Body of pancreas (tissue), 4 donors: Measurements from ENCODE around the gene ADAMTSL5. TPM values are rescaled to one million over a fixed set of nuclear protein-coding genes. Genes with fewer than 3 reads are reported as not detected.
A peak's percentile ranks its signal among the peaks of the same experiment; 100 is the strongest.

ENCODE experiments used
- ATAC-seq: fragments of 150-250 bp; one replicate; pipeline ENCODE4 v1.9.1; 2016
- DNase-seq, 4 donors: peaks; one replicate each; pipeline ENCODE4 v3.0.0-alpha.2; 2019
- H3K27ac ChIP-seq, 4 donors: fragments of 200-600 bp; sonication (generic); 1 replicate in 3 of 4; 2 replicates in 1 of 4; pipeline versions ENCODE4 v1.5.1 to v1.6.1; 2016 to 2019; ENCODE audit warnings: mild to moderate bottlenecking in 1 of 4, mixed read lengths in 1 of 4, moderate library complexity in 1 of 4
- H3K27me3 ChIP-seq, 2 donors: fragments of 200-600 bp; sonication (generic); one replicate each; pipeline ENCODE4 v1.6.0; 2016; ENCODE audit warnings: mild to moderate bottlenecking in 1 of 2
- H3K36me3 ChIP-seq, 2 donors: fragments of 200-600 bp; sonication (generic); replicated peaks in 1 of 2; 2 replicates each; pipeline ENCODE4 v1.5.1; 2016; ENCODE audit warnings: low read depth in 2 of 2; ENCODE audit not compliant: insufficient read depth in 1 of 2
- H3K4me1 ChIP-seq: fragments of 200-600 bp; sonication (generic); one replicate; pipeline ENCODE4 v1.6.0; 2016
- H3K4me3 ChIP-seq, 2 donors: fragments of 200-600 bp; sonication (generic); 1 replicate in 1 of 2; 2 replicates in 1 of 2; pipeline ENCODE4 v1.5.1; 2016 to 2019
- H3K9me3 ChIP-seq, 3 donors: fragments of 200-600 bp; sonication (generic); 1 replicate in 2 of 3; 2 replicates in 1 of 3; pipeline ENCODE4 v1.5.1; 2016
- CTCF ChIP-seq, 7 experiments: fragments of 450-650 bp in 4 of 7; fragments of 200-600 bp in 3 of 7; sonication (generic) in 3 of 7; IDR thresholded peaks; one replicate each; pipeline ENCODE4 v1.5.1; 2016 to 2019; ENCODE audit warnings: antibody characterized with exemption in 7 of 7
- POLR2A ChIP-seq, 3 donors: fragments of 450-650 bp; IDR thresholded peaks; one replicate each; pipeline ENCODE4 v1.6.1; 2016; ENCODE audit warnings: antibody characterized with exemption in 3 of 3, mild to moderate bottlenecking in 2 of 3
- WGBS, 2 donors: methylation state at CpG; one replicate each; pipeline ENCODE4 v1.1.5; 2017; 5-methylcytosine and 5-hydroxymethylcytosine counted together
- intact Hi-C: fragments of 100-400 bp; cut with DNase I; formaldehyde crosslinking; loops from one replicate; pipeline ENCODE4 v1.15.1; 2023
- total RNA-seq, 2 donors: library from RNA; depleted of rRNA; stranded (reverse); fragments of >200 nt; gene quantifications; one replicate each; pipeline ENCODE4 v1.1.0, GENCODE V29; 2016

The ADAMTSL5 gene
- total RNA-seq, 2 donors from 2014 or later = 1.3 TPM; not detected in 1

- DNase-seq (no peak), ATAC-seq (no peak)
- H3K36me3 ChIP-seq = no peaks in the 10 kb centered on the region
- TF ChIP-seq POLR2A (IDR thresholded peaks at IDR 0.05) (no peak), CTCF (IDR thresholded peaks at IDR 0.05) (no peak)
- H3K27me3 ChIP-seq = peaks cover 0 to 41% of the 10 kb centered on the region in 2 donors
- peaks cover 43% of the 10 kb centered on the region for H3K4me1 ChIP-seq
- WGBS, 2 donors = 9 to 46% methylated on average over 11 to 48 of the region's 48 CpGs
- intact Hi-C loops = no loop called here
- no peak overlapping the region for H3K4me3 ChIP-seq
- no peak overlapping the region for H3K27ac ChIP-seq
- no peaks in the 10 kb centered on the region for H3K9me3 ChIP-seq
Measured at GRCh38 chr19:1457031-1457739, 55.6 kb downstream of the ADAMTSL5 start.

DNA sequence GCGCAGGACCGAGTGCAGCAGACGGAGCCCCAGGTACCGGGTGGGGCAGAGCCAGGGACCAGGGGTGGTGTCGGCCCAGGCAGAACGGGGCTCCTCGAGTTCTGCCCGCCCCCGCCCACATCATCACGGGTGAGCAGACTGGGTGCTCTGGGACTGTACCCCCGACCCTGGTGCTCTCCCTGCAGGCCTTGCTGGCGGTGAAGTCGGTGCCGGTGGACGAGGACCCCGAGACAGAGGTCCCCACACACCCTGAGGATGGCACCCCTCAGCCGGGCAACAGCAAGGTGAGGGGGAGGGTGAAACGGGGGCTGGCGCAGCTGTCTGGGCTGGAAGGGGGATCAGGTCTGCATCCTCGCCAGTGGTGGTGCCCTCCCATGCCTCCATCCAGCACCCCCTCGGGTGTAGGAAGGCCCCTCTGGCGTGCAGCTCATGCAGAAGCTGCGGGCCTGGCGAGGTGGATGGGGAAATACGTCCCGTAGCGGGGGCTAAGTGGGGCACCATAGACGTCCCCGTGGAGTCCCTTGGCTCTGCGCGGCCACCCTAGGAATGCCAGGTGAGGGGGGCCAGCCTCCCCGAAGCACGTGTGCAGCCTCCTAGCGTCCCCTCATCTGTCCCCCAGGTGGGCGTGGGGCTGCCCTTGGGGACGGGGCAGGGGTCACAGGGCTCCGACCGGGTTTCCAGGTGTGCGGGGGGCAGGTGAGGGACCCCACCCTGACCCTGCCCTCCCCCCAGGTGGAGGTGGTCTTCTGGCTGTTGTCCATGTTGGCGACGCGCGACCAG is 56.5 kb downstream of the ADAMTSL5 start:
- intact Hi-C loops = no loop called here
- Histone ChIP-seq H3K4me1 (peaks cover 43% of the 10 kb centered on the region), H3K4me3 (no peak overlapping the region), H3K27ac (no peak overlapping the region), H3K27me3 (peaks cover 0 to 49% of the 10 kb centered on the region in 2 donors), H3K9me3 (no peaks in the 10 kb centered on the region), H3K36me3 (no peaks in the 10 kb centered on the region)
- no peak for DNase-seq
- 16 to 18% methylated on average over 7 to 41 of the region's 43 CpGs for whole genome bisulfite sequencing, 2 donors
- TF ChIP-seq POLR2A (IDR thresholded peaks at IDR 0.05) (no peak), CTCF (IDR thresholded peaks at IDR 0.05) (no peak)
- peak; percentile 1 for ATAC-seq

DNA sequence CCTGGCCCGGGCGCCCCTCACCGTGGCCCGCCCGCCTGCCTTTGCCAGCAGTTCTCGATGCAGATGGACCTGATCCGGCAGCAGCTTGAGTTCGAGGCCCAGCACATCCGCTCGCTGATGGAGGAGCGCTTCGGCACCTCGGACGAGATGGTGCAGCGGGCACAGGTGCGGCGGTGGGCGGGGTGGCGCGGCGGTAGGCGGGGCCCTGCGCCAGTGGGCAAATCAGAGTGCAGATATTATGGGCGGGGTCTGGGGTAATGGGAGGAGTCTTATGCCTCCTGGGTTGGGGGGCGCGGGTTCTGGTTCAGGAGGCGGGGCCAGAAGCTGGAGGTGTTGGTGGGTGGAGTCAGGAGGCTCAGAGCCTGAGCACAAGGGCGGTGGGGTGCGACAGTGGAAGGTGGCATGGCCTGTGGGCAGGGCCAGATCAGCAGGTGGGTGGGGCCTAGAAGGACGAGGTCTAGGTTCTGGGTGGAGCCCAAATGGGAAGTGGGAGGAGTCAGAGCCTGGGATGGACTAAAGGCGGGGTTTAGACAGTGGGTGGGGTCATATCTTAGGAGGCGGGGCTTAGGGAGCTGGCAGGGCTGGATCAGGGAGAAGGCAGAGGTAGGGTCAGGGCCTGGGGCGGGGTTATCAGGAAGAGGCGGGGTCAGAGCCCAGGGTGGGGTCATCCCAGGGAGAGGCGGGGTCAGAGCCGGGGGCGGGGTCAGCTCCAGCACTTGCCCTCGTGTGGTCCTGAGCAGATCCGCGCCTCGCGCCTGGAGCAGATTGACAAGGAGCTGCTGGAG is 57.3 kb downstream of the ADAMTSL5 start:
- no peaks in the 10 kb centered on the region for H3K9me3 ChIP-seq
- 4 to 6% methylated on average over 26 to 41 of the region's 42 CpGs for WGBS, 2 donors
- intact Hi-C loops = no loop called here
- H3K4me3 ChIP-seq = no peak overlapping the region
- no peak for TF ChIP-seq CTCF (IDR thresholded peaks at IDR 0.05)
- no peak for TF ChIP-seq POLR2A (IDR thresholded peaks at IDR 0.05)
- peak; percentile 53 to 68 (median 62) for DNase-seq
- peaks cover 43% of the 10 kb centered on the region for H3K4me1 ChIP-seq
- H3K27ac ChIP-seq = no peak overlapping the region
- H3K27me3 ChIP-seq = peaks cover 0 to 57% of the 10 kb centered on the region in 2 donors
- ATAC-seq = peak; percentile 49
- H3K36me3 ChIP-seq = no peaks in the 10 kb centered on the region

Other genes starting within 250 kb of the ADAMTSL5 start
- gene CIRBP, start 243.7 kb downstream of the ADAMTSL5 start, total RNA-seq = 100 to 1,000 TPM; 582 to 630 TPM
- gene FAM174C, start 237.5 kb downstream of the ADAMTSL5 start, total RNA-seq = 10 to 100 TPM; 48.0 to 63.9 TPM
- not detected for gene EFNA2, start 227.1 kb downstream of the ADAMTSL5 start, total RNA-seq
- 10 to 100 TPM; 59.9 to 87.7 TPM for gene NDUFS7, start 129.1 kb downstream of the ADAMTSL5 start, total RNA-seq
- 100 to 1,000 TPM in 1 of 2 donors, 10 to 100 TPM in 1; 70.2 to 129 TPM for gene GAMT, start 111.5 kb downstream of the ADAMTSL5 start, total RNA-seq
- 10 to 100 TPM; 25.4 to 63.3 TPM for gene DAZAP1, start 105.4 kb downstream of the ADAMTSL5 start, total RNA-seq
- 1,000 to 10,000 TPM; 2,008 to 2,166 TPM for gene RPS15, start 74.6 kb downstream of the ADAMTSL5 start, total RNA-seq
- under 1 TPM in 1 of 2 donors, not detected in 1; 0.26 TPM for gene APC2, start 62.9 kb downstream of the ADAMTSL5 start, total RNA-seq
- gene C19orf25, start 33.8 kb downstream of the ADAMTSL5 start, total RNA-seq = 10 to 100 TPM; 26.7 to 31.4 TPM
- 10 to 100 TPM in 1 of 2 donors, 1 to 10 TPM in 1; 5.2 to 10.9 TPM for gene PCSK4, start 22.7 kb downstream of the ADAMTSL5 start, total RNA-seq
- 10 to 100 TPM in 1 of 2 donors, 1 to 10 TPM in 1; 6.9 to 16.6 TPM for gene REEP6, start 21.8 kb downstream of the ADAMTSL5 start, total RNA-seq
- gene PLK5, start 11.1 kb upstream of the ADAMTSL5 start, total RNA-seq = not detected
- gene MEX3D, start 55.3 kb upstream of the ADAMTSL5 start, total RNA-seq = 10 to 100 TPM; 18.8 to 21.8 TPM
- gene MBD3, start 79.8 kb upstream of the ADAMTSL5 start, total RNA-seq = 10 to 100 TPM; 37.4 to 91.6 TPM
- 10 to 100 TPM; 12.2 to 52.4 TPM for gene UQCR11, start 92.4 kb upstream of the ADAMTSL5 start, total RNA-seq
- gene TCF3, start 139.6 kb upstream of the ADAMTSL5 start, total RNA-seq = 10 to 100 TPM; 23.7 to 25.4 TPM
- under 1 TPM in 1 of 2 donors, not detected in 1; 0.26 TPM for gene ONECUT3, start 240.5 kb upstream of the ADAMTSL5 start, total RNA-seq